T-helper 9 cell (primary cell): ENCODE results near the gene RADX.

ENCODE experiments used
- DNase-seq: peaks from one replicate; pipeline ENCODE4 v3.0.0-alpha.2; 2020

RADX gene

DNA sequence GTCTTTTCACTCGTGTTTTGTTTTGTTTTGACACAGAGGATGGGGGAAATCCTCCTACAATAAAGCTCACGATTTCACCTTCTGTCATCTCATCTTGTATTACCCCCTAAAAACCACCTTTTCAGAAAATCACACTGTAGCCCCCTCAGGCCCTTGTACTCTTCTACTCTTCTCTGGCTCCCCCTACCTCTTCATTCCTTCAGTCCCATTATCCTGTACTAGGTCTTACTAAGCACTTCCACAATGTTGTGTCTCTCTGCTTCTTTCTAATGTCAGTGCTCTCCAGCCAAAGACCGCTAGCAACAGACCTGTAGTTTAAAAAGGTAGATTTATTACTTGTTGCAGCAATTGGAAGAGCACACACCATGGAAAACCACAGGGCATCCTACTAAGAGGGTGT is 84.7 kb downstream of the RADX start:
- DNase-seq = no peak

DNA sequence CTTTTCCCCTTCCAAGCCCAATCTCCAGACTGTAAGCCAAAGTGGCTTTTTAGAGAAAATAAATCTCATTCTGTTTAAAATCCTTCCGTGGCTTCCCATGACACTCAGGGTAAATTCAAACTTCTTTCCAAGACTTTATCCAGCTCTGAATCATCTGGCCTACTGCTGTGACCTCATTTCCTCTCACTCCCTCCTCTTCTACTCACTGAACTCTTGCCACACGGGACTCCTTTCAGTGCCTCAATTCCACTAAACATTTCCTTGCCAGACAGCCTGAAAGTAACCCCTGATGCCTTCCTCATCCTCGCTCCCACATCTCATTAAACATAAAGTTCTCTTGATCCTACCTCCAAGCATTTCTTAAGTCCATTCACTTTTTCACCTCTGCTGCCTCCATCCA is 86.9 kb downstream of the RADX start:
- no peak for DNase-seq

DNA sequence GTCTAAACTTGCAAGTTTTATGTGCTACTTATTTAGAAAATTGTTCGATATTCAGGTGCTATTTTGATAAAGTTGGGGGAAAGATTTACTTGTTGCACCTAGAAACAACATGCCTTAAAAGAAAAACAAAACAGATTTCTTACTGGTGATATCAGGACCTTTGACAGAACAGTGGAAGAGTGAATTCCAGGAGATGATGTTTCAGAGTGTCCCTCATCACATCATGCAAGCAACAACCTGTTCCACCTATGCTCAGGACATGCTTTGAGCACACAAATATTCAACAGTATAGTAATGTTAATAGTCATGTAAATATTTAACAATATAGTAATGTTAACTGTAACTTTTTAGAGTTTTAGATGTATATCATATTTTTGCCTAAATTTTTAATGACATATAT is 90.9 kb downstream of the RADX start:
- DNase-seq = no peak

DNA sequence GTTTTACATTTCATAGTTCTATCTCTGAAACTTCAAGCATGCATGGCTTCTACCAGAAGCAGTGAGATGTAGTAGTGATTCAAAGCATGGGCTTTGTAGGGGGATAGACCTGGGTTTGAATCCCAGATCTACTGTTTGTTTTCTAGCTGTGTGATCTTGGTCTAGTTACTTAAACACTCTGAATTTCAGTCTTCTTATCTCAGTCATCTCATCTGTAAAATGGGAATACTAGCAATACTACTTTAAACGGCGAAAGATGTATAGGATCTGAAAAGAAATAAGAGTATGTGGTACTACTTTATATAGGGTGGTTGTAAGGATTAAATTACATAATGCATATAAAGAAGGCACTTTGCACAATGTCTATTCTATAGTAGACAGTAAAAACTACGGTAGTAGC is 94.7 kb downstream of the RADX start:
- DNase-seq = no peak

DNA sequence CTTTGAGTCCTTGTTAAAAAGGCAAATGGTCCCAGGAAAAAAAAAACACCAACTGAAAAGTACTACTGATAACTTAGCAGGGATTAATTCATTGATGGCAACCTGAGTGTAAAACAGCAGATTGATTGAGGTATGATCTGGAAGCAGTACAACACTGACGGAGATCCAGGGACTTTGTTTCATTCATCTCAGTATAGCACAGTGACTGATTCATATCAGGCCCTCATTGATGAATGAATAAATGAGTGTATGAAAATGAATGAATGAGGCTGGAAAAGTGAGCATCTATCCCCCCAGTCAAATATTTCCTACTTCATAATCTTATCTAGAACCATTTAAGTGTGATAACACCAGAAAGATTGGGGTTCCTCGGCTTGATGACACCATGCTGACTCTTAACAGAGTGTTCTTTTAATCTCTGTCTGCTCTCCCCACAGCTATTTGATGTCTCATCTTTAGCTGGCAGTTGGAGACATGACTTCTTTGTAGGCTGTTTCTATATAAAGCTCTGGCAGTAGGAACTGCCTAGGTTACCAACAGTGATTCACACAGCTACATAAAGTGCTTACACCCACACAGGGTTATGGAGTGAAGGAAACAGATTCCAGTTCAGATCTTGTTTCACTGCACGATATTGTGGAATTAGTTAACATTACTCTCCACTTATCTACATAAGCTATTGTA is 96.1 kb downstream of the RADX start:
- DNase-seq = no peak

DNA sequence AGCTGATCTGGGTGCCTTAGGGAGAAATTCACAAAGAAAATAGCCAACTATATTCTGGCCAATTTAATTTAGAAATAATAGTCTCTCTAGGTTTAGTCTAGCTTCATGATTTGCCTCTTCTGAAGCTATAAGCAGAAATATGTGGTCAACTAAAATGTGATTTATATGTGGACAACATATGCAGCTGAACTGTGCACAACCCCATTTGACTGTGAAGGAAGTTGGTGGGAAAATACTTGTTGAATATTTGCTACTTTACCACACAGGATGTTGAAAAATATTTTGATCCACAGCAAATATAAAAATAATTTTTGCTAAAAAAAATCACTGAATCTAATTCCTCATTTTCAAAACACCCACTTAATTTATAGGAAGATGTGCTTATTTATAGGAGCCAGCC is 99.0 kb downstream of the RADX start:
- no peak for DNase-seq

DNA sequence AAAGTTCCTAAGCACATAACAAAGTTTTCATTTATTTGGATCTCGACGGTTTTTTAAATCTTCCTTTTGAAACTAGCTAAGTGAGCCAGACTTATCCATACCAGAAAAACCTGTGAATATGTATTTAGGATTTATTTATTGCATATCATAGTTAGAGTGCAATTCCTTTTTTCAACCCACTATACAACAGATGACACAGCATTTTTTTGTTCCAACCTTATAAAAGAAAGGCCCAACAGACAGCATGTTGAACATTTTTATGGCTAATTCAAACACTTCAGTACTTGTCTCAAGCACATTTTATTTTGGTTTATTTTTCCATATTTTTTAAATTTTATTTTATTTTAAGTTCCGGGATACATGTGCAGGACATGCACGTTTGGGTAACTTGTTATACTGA is 99.6 kb downstream of the RADX start:
- no peak for DNase-seq

DNA sequence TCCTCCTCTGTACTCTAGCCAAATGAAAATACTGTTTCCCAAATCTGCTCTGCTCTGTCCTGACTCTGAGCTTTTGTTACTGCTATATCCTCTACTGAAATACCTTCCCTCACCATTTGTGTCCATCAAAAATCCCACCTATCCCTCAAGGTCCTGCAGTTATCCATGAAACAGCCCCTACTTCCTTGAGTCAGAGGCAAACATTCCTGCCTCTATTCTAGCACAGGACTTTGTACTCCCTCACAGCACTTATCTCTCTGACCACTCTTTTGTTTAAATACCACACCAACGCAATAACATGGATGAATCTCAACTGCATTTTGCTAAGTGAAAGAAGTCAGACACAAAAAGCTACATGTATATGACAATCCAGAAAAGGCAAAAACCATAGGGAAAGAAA is 104.2 kb downstream of the RADX start:
- no peak for DNase-seq

DNA sequence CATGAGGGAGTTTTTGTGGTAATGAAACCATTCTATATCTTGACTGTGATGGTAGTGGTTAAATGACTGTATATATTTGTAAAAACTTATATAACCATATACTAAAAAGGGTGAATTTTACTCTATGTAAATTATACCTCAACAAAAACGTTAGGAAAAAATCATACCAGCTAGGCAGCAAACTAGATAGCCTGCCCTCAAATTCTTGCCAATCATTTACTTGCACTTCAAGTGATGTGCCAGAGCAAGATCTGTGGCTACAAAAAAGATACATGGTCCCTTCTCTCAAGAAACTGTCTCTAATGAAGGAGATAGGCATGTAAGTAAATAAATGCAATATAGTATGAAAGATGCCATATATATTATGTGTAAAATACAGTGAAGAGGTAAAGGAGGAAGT is 104.7 kb downstream of the RADX start:
- no peak for DNase-seq

DNA sequence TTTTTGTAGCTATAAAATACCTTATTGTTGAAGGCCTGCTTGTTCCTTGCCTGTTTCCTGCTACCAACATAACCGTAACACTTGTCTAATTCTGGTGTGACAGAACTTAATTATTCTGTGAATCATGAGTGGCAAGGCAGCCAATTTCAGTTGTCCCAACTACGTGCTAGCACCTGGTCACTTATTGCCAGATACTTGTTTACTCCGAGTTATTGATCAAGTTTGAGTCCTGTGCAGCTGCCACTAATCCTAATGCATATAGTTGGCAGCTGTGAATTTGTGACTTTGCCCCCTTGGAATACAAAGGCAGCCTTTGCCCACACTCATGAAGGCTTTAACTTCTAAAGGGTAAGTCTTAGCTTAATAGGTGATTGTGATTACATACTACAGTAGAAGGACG is 106.9 kb downstream of the RADX start:
- DNase-seq = no peak

DNA sequence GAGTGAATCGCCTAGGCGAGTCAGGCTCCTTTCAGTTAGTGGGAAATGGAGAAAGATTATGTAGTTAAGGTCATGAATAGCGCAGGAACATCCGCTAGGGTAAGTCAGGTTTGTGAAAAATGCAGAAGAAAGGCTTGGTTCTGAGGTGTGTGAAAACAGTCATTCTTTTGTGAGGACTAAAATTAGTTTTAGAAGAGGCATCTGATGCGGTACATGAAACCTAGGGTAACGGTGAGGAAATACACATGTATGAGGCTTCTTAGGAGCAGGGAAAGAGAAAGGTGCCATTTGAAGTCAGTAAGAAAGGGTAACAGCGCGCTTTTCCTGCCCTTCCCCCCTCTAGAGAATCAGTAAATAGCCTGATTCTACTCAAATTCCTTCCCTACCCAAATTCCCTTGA is 114.2 kb downstream of the RADX start:
- no peak for DNase-seq

DNA sequence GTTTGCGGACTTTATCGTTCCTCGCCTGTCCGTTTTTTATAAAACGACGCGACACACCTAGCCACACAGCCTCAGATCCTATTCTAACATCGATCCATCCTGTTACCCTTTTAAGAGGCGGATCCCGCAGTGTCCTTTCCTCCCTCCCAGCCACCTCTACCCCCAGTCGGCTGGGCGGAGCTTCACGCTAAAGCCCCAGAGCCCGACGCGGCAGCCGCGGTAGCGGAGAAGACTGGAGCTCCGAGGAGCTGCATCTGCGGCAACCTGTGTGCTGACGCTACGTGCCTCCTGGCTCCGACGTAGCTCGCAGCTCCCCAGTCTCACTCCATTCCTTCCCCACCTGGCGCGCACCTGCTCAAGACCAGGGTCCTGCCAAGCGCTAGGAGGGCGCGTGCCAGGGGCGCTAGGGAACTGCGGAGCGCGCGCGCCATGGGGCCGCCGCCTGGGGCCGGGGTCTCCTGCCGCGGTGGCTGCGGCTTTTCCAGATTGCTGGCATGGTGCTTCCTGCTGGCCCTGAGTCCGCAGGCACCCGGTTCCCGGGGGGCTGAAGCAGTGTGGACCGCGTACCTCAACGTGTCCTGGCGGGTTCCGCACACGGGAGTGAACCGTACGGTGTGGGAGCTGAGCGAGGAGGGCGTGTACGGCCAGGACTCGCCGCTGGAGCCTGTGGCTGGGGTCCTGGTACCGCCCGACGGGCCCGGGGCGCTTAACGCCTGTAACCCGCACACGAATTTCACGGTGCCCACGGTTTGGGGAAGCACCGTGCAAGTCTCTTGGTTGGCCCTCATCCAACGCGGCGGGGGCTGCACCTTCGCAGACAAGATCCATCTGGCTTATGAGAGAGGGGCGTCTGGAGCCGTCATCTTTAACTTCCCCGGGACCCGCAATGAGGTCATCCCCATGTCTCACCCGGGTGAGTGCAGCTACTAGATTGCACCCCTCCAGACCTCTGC is 115.0 kb downstream of the RADX start, which contains the start of gene RNF128:
RNF128 (plus strand) TSS at position 217 of the 953 bp plus-strand sequence; CDS start at position 430, 213 bp downstream.
- peak; percentile 1 for DNase-seq

DNA sequence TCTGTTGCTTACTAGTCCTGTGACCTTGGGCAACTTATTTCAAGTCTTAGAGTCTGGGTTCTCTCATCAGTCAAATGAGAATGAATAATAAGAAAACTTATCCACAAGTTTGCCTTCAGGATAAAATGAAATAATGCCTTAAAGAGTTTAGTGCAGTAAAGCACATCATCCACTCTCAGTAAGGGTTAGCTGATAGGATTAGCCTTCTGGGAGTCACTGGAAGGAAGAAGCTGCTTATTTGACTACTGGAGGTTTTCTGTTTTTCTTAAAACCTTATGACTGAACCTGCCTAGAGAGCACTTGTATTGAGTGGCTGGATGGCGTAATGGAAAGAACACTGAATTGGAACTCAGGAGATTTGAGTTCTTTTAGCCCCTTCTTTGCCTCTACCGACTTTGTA is 116.6 kb downstream of the RADX start:
- no peak for DNase-seq
